G401 (cell line): Measurements from ENCODE around the gene POLN. TPM values are rescaled to one million over a fixed set of nuclear protein-coding genes. Genes with fewer than 3 reads are reported as not detected.

Experiments
- DNase-seq: peaks from one replicate; pipeline ENCODE4 v3.0.0-alpha.2; 2015; ENCODE audit warnings: low spot score
- in situ Hi-C: cut with HindIII; loops from 2 replicates; pipeline ENCODE4 v1.10.0; 2016; ENCODE audit warnings: low sequenced_read_pairs, mixed read lengths
- total RNA-seq: library from RNA; depleted of rRNA; stranded (reverse); fragments of >200 nt; shearing (Covaris generic); gene quantifications from 2 replicates; pipeline ENCODE4 v1.2.3, GENCODE V29; 2014

POLN gene
- total RNA-seq, 1 experiment from 2014 or later, result 0.17 TPM

DNA sequence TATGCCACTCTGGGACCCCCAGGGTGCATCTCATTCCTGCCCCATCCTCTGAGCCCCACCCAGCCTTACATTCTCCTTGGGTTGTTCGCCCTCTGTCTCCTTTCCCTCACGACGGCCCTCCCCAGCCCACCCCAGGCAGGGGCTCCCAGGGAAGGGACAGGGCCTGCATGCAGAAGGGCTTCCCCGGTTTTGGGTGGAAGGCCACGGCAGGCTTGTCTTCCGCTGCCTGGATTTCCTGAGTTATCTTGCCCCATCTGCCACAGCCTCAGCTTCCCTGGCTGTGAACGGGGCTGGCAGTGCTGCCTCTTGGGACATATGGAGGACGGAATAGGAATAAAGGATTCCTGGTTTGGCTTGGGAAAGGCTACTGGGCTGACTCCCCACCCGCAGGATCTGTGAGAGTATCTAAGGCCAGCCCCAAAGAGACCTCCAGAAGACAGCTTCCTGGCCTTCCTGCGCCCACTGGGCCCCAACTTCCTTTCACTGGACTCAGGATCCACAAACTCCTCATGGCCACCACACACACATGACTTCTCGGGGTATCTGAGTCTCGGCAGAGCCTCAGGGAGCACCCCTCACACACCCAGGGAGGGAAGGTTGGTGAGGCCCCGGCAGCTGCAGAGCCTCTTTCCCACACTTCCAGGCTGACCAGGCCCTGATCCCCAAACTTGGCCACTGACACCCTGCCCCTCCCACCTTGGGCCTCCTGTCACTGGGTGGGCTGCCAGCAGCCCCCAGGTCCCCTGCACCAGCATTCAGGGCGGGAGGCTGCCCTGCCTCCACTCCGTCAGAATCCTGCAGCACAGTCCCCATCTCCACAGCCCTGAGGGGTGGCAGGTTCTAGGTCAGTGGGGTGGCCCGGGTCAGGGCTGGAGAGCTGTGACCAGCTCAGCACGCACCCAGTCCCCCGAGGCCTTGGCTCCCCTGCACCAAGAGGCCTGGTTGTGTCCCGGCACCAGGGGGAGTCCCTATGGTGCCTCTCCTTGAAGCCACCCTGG, 23.5 kb upstream of the POLN start:
- in situ Hi-C loops, result no loop called here
- no peak for DNase-seq

DNA sequence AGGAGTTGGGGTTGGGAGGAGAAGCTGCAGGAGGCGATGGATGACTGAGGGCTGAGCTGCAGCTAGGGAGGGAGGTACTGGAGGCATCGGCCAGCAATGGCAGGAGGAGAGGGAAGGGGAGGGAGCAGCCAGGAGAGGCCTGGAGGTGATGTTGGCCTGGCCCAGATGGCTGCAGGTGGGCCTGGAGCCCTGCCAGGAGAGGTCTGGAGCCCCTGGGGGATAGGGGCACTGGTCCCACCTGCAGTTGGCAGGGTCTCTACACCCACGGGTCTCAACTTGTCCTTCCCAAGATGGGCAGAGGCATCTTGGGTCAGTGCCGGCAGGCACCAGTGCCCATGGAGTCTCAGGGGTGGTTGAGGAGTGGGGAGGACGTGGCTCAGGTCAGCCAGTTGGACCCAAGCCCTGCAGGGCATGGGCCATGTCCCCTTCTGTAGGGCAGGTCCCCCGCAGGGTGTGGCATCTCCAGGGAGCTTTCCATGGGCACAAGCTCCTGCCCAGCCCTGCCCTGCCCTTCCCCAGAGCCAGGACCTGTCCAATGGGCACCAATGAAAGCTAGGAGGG, 22.6 kb upstream of the POLN start:
- in situ Hi-C loops, result no loop called here

DNA sequence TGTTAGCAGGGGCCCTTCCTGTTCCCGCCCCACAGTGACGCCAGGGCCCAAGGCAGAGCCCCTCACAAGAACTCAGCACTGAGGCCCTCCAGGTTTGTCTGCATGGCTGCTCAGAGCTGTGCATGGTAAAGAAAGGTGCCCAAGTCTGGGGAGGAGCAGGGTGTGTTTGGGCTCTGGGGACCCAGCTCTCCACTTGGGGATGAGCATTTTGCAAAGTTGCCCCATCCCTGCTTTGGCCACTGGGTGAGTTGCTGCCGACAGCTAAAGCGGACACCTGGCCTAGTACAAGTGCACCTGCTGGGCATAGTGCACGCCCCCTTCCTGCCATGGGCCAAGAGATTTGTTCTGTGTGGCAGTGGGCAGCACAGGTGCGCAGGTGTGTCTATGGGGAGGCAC, 22.0 kb upstream of the POLN start:
- no peak for DNase-seq
- in situ Hi-C loops, result no loop called here

More for the DNA sequence above, 22.6 kb upstream of the POLN start:
- no peak for DNase-seq

DNA sequence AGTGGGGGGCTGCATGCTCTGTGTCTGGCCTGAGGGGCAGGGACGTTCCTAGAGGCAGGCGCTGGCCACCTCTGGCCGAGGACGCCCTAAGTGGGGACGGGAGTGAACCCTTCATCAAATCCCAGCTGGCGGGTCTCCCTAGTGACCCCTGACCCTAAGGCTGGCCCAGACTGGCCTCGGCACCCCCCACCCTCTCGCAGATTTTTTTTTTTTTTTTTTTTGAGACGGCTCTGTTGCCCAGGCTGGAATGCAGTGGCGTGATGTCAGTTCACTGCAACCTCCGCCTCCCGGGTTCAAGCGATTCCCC, 21.0 kb upstream of the POLN start:
- in situ Hi-C loops, result no loop called here
- no peak for DNase-seq

DNA sequence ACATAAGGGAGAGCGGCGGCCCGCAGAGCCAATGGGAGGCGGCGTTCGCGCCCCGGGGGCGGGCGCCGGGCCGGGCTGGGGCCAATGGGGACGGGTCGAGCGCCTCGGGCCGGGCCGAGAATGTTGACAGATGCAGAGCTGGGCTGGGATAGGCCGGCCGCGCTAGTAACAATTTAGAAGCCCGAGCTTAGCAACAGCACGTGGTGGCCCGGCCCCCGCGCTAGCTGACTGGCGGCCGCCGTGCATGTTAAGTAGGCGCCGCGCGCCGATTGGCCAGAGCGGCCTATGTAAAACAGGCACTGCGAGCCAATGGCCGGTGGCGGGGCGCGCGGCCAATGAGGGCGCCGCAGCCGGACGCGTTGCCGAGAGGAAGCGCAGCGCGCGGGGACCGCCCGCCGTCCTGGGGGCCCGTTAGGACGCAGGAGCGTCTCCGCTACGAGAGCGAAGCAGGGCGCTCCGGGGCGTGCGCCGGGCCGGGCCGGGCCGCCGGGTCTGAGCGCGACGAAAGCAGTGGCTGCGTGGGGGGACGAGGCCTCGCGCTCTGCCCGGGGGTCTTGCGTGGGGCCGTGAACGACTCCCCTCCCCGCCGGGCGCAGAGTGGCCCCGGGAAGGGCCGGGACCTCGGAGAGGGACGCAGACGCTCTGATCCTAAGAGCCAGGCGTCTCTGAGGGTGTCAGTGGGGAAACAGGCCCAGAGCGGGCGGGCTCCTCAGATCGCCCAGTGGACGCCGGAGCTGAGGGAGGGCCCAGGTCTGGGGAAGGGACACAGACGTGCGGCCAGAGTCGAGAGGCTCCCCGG, 20.4 kb upstream of the POLN start:
- DNase-seq, result peak; percentile 100
- in situ Hi-C loops, result no loop called here

DNA sequence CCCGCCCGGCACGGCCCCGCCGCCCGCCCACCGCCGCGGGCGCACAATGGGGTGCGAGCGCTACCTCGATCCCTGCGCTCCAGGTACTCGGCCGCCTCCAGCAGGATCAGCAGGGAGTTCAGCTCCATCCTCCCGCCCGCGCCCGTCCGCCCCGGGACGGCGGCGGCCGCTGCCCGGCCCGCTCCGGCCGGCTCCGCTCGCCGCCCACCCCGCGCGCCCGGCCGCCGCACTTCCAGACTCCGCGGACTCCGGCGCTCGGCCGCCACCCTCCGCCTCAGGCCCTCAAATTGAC, 19.9 kb upstream of the POLN start, which contains the start of gene MXD4:
Gene MXD4, minus strand, starts transcription at position 257 of the 292 bp plus-strand sequence. Its CDS starts 129 bp downstream, at position 128.
- in situ Hi-C loops, result no loop called here
- DNase-seq, result no peak

DNA sequence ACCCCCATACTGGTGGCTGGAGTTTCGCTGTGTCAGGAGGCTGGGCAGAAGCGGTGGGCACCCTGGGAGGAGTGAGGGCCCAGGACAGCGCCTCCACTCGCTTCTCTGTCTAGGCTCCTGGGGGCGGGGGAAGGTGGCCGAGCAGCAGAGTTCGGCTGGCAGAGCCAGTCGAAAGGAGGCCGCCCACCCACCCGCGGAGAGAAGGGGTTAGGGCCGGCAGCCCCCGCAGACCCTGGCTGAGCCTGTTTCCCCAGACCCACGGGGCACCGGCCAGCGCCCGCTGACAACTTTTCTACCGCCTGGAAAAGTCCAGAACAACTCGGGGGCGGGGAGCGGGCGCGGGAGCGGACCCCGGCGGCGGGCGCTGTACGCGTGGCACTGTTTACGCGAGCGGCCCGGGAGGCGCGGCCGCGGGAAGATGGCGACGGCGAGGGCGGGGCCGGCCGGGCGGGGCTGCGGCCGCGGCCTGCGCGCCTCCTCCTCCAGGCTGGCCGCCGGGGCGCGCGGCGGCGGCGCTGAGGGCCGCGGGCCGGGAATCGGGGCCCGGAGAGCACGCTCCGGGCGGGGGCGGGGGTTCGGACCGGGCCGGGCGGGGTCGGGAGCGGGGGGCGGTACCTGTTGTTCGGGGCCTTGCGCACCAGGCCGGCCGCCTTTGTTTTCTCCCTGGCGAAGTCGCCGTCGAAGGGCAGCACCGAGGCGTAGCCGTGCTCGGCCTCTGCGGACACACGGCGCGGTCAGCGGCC, 19.4 kb upstream of the POLN start:
- DNase-seq, result no peak
- in situ Hi-C loops, result no loop called here

DNA sequence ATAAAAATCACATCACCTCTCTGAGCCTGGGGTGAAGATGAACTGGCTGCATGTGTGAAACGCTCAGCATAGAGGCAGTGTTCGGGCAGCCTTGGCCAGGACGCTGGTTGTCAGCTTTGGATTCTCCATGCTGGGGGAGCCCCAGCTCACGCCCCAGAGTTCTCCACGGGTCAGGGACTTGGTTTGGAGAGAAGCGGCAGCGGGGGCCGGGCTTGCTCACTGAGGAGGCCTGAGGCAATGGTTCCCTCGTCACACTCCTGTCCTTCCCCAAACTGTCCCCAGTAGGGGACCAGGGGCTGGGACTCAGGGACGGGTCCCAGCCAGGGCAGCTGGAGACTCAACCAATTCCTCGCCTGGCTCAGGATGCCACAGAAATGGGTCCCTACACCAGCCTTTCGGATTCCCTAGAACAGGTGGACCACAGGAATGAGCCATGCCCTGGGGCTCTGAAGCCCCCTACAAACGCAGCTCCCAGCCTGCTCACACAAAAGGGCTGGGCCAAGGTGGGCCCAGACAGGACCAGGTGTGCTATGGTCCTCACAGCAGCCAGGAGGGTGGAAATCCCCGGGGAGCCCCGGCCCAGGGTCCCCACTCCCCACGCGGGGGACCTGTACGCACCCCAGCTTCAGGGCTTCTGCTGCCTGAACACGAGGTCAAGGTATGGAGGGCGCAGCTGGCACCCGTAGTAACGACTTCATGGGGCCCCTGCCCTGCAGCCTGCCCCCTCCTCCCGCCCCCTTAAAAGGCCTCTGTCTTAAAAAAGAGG, 18.6 kb upstream of the POLN start:
- in situ Hi-C loops, result no loop called here
- no peak for DNase-seq

DNA sequence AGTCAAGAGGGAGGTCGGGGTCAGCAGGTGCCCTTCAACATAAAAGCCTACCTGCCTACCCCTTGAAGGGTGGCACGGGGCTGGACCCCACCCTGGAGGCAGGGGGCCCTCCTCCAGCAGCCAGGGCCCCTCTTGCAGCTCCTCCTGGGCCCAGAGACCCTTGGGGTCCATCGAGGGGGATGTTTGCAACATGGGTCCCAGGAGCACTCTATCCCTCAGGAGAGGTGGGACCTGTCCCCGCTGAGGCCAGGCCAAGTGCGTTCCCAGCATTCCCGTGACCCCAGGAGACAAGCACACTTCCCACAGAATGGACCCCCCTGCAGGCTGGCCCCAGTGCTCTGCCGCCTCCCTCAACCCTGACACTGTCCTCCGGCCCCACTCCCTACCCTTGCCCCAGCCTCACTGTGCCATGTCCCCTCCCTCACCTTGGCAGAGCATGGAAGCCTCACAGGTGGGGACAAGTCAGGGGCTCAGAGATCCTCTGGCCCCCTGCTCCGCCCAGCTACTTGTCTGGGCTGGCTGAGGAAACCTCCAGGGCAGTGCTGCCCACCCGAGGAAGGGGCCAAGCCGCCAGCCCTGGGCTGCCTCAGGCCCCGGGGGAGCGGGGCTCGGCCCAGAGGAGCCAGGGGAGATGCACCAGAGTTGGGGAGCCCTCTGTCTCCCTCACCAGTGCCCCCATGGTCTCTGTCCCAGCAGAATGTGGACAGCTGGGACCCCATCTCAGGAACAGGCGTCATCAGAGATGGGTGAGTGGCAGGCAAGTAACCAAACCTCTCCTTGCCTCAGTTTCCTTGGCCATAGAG, 17.8 kb upstream of the POLN start:
- no peak for DNase-seq
- in situ Hi-C loops, result no loop called here

DNA sequence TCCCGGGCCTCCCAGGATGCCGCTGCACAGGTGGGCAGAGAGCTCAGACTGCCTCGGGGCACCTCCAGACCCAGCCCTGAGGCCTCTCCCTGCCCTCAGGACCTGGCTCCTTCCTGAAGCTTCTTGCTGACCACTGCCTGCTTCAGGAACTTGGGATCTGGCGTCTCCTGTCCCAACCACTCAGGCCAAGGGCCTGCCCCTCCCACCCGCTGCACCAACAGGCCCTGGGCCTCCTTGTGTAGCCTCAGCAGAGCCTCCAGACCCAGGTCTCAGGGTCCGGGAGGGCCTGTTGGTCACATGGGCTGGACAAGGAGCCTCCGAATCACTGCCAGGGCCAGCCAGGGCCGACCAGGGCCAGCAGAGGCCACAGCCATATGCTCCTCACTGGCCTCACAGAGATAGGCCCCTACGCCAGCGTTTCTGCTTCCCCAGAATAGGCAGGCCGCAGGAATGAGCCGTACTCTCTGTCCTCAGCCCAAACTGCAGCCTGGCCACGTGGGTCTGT, 17.2 kb upstream of the POLN start:
- peak; percentile 68 for DNase-seq
- in situ Hi-C loops, result no loop called here

DNA sequence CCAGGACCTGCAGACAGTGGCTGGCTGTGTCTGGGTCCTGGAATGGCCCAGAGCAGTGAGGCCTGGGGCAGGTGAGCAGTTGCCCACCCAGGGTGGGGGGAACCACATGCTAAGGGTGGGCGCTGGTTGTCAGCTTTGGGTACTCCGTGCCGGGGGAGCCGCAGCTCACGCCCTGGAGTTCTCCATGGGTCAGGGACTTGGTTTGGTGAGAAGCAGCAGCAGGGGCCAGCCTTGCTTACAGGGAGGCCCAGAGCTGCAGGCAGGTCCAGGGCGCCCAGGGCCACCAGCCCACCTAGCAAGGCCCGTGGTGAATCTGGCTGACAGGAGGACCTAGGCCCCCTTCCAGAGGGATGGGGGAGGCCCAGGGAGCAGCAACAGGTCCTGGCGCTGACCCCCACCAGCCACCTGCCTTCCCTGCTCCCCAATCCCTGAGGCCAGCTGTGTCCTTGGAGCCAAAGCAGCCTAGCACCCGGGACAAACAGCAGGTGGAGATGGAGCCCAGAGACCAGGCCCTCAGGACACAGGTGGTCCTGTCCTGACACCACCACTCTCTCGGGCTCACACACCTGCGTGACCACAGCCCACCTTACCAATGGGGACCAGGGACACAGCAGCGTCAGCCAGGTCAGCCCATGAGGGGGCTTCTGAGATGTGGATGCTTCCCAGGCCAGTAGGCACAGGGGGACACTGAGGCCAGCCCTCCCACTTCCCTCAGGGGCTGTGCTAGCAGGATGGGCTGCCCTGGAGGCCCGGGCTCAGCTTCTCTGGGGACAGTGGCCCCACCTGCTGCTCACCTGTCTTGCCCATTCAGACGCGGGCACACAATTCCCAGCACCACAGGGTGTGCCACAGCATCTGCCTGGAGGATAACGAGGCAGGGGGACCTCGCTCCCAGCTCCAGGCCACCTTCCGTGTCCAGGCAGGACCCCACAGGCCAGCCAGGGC, 16.4 kb upstream of the POLN start:
- in situ Hi-C loops, result no loop called here
- no peak for DNase-seq

DNA sequence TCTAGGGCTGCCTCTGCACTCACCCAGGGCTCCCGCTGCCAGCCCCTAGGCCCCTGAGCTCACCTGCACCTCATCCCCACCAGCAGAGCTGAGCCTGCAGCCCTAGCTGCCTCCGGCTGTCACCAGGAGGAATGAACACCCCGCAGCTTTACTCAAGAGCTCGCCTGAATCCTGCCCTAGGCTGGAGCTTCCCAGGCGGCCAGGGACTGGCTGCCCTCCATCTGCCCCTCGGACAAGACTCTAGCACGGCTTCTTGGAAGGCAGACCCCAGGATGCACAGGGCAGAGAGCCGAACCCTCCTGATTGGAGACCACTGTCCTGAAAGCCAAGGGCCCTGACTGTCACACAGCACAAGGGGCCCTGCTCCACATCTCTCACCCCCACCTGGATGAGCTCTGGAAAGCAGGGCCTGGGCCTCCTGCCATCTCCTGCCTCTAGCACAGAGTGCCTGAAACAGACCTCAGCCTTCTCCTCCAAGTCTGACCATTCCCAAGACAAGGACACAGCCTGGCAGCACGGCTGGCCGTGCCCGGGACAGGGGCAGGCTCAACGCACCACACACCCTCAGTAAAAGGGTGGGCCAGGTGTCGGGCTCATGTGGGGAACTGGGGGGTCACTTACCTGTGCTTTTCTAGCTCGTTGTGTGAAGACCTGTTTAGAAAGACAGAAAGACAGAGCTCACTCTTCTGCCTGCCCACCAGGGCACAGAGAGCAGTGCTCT, 15.6 kb upstream of the POLN start:
- in situ Hi-C loops, result no loop called here
- peak; percentile 77 for DNase-seq

DNA sequence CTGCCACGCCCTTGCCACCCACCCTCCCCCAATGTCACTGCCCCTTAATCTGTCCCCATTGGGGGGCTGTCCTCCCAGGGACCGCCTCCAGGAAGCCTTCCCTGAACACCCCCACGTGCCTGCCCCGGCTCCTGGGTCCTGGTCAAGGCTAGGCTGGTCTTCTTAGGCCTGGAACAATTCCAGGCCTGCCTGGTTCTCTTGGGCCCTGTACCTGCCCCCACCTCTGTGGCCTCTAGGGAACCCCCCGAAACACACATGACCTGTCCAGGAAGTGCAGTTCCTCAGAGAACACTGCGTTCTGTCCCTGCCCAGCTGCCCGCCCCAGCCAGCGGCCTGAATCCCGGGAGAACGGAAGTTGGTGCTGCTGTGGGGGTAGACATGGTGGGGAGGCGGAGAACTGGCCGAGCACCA, 14.9 kb upstream of the POLN start:
- in situ Hi-C loops, result no loop called here
- DNase-seq, result no peak

DNA sequence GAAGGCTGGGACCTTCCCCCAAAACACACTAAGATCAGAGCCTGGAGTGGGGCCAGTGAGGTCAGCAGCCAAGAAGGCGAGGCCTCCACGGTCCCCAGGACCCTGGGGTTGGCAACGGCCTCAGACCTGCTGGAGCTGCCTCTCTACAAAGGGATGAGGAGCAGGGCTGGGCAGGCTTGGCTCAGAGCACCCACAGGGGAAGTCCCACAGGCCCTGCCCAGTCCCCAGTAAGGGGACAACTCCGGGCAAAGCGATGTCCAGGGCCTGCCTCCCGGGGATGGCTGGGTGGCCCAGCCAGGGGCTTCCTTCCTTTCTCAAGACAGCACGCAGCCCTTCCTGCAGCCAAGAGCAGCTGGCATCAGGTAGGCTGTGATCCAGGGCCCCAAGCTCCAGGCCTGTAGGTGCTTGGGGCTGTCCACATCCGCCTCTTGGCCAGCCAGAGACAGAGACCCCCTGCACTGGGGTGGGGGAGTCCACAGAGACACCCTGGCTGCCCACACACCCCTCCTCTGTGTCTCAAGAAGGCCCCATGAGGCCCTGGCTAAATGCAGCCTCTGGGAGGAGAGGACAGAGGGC, 14.3 kb upstream of the POLN start:
- no peak for DNase-seq
- in situ Hi-C loops, result no loop called here

DNA sequence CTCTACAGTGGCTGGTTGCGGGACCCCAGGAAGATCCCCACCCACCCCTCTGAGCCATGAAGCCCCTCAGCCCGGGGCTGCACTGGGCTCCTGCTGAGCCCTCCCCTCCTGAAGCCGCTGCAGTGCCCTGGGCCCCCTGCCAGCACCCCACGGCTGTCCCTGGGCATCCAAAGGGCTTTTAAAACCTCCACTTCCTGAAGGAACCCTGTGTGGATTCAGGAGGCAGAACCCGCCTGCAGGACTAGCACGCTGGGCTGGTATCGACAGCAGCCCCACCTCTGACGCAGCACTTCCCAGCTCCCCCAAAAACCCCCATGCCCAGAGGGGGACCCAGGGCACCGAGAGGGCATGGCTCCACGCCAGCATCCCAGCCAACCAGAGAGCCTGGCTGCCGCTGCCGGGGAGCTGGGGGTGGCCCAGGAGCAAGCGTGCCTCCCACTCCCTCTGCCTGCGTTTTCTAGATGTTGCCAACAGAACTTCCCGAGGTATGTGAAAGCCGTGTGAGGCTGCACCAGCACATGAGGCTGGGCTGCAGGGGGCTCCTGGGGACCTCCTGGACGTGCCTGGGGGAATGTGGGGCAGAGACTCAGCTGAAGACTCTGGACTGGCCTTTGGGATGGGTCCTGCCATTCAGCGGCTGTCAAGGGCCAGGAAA, 13.7 kb upstream of the POLN start:
- peak; percentile 88 for DNase-seq
- in situ Hi-C loops, result no loop called here
